Smooth muscle cell of the pulmonary artery (primary cell): ENCODE data around the gene SDF4. TPM values are rescaled to one million over a fixed set of nuclear protein-coding genes. Genes with fewer than 3 reads are reported as not detected.

Experiments
- total RNA-seq: library from RNA; depleted of rRNA; stranded (reverse); fragments of >200 nt; gene quantifications from 2 replicates; pipeline ENCODE4 v1.2.3, GENCODE V29; 2014

Gene SDF4
- total RNA-seq = 214 and 261 TPM in 2 replicates

GRCh38 chr1:1231400-1232207 lies at the start of gene SDF4:
SDF4 (minus strand) TSS chr1:1232001; CDS start chr1:1228772, 3,229 bp downstream.

GRCh38 chr1:1273512-1274298 lies 41.9 kb upstream of the SDF4 start, which contains the start of gene UBE2J2:
UBE2J2 (minus strand) TSS chr1:1273854; CDS start chr1:1267992, 5,862 bp downstream.

GRCh38 chr1:1246577-1247340 lies 15.0 kb upstream of the SDF4 start, which contains the start of gene C1QTNF12:
C1QTNF12 (minus strand) TSS chr1:1246722; CDS start chr1:1246690, 32 bp downstream.

GRCh38 chr1:1232208-1232795 lies 501 bp upstream of the SDF4 start, which contains the start of gene B3GALT6:
B3GALT6 (plus strand) TSS chr1:1232237; CDS start chr1:1232279, 42 bp downstream.

GRCh38 chr1:1213345-1214265 lies 18.2 kb downstream of the SDF4 start, which contains the start of gene TNFRSF4:
TNFRSF4 (minus strand) TSS chr1:1214153; CDS start chr1:1214127, 26 bp downstream.

GRCh38 chr1:1206376-1206965 lies 25.3 kb downstream of the SDF4 start, which contains the start of gene TNFRSF18:
TNFRSF18 (minus strand) TSS chr1:1206592; CDS start chr1:1206571, 21 bp downstream.

GRCh38 chr1:1173793-1174415 lies 57.9 kb downstream of the SDF4 start, which contains the start of gene TTLL10:
TTLL10 (plus strand) TSS chr1:1173880; CDS start chr1:1179216, 5,336 bp downstream.

Other genes with a start within 250 kb of the SDF4 start
- gene PERM1, start 249.9 kb downstream of the SDF4 start, total RNA-seq = 1.5 and 2.5 TPM in 2 replicates
- 2.6 and 8.3 TPM in 2 replicates for gene HES4, start 231.9 kb downstream of the SDF4 start, total RNA-seq
- 33.9 and 46.0 TPM in 2 replicates for gene ISG15, start 218.5 kb downstream of the SDF4 start, total RNA-seq
- 68.9 and 101 TPM in 2 replicates for gene AGRN, start 211.9 kb downstream of the SDF4 start, total RNA-seq
- not detected in 2 replicates for gene RNF223, start 157.7 kb downstream of the SDF4 start, total RNA-seq
- gene C1orf159, start 115.9 kb downstream of the SDF4 start, total RNA-seq = 4.6 and 6.6 TPM in 2 replicates
- gene TTLL10, start 58.1 kb downstream of the SDF4 start, total RNA-seq = not detected in 2 replicates
- gene TNFRSF18, start 25.4 kb downstream of the SDF4 start, total RNA-seq = not detected in 2 replicates
- 0.17 TPM in 1 of 2 replicates, not detected in the other for gene TNFRSF4, start 17.8 kb downstream of the SDF4 start, total RNA-seq
- gene B3GALT6, start 236 bp upstream of the SDF4 start, total RNA-seq = 28.5 and 35.7 TPM in 2 replicates
- gene C1QTNF12, start 14.7 kb upstream of the SDF4 start, total RNA-seq = 0.91 and 2.2 TPM in 2 replicates
- gene UBE2J2, start 41.9 kb upstream of the SDF4 start, total RNA-seq = 37.5 and 37.7 TPM in 2 replicates
- 1.2 and 2.0 TPM in 2 replicates for gene SCNN1D, start 48.4 kb upstream of the SDF4 start, total RNA-seq
- 37.3 and 39.8 TPM in 2 replicates for gene ACAP3, start 75.9 kb upstream of the SDF4 start, total RNA-seq
- 13.4 and 15.7 TPM in 2 replicates for gene PUSL1, start 76.6 kb upstream of the SDF4 start, total RNA-seq
- gene INTS11, start 92.7 kb upstream of the SDF4 start, total RNA-seq = 50.6 and 66.8 TPM in 2 replicates
- 14.2 and 14.7 TPM in 2 replicates for gene CPTP, start 92.8 kb upstream of the SDF4 start, total RNA-seq
- gene TAS1R3, start 99.3 kb upstream of the SDF4 start, total RNA-seq = 0.23 and 0.26 TPM in 2 replicates
- gene DVL1, start 117.4 kb upstream of the SDF4 start, total RNA-seq = 85.9 and 151 TPM in 2 replicates
- gene MXRA8, start 126.6 kb upstream of the SDF4 start, total RNA-seq = 247 and 264 TPM in 2 replicates
- 55.5 and 57.1 TPM in 2 replicates for gene AURKAIP1, start 143.2 kb upstream of the SDF4 start, total RNA-seq
- gene CCNL2, start 167.3 kb upstream of the SDF4 start, total RNA-seq = 125 and 214 TPM in 2 replicates
- gene MRPL20, start 175.3 kb upstream of the SDF4 start, total RNA-seq = 66.3 and 70.6 TPM in 2 replicates
- gene ANKRD65, start 189.3 kb upstream of the SDF4 start, total RNA-seq = 0.17 and 0.39 TPM in 2 replicates
- 8.8 and 9.8 TPM in 2 replicates for gene VWA1, start 203.7 kb upstream of the SDF4 start, total RNA-seq
- 0.40 TPM in 1 of 2 replicates, not detected in the other for gene ATAD3C, start 217.7 kb upstream of the SDF4 start, total RNA-seq
- gene ATAD3B, start 239.8 kb upstream of the SDF4 start, total RNA-seq = 5.7 and 21.3 TPM in 2 replicates